GM21825 (cell line): Measurements from ENCODE around the gene BTBD7.
"Not testable (repeated sequence)": the region's sequence is repeated elsewhere in the genome, so short reads cannot be mapped to it uniquely, and the experiment has no call there.

Source experiments
- ATAC-seq: cut with Tn5 transposase; IDR thresholded peaks from one replicate; pipeline ENCODE4 v1.9.1; 2021; ENCODE audit warnings: mild to moderate bottlenecking, moderate library complexity; ENCODE audit not compliant: unreplicated experiment

Gene BTBD7

GRCh38 chr14:93332853-93333630 lies at the start of gene BTBD7:
Gene BTBD7 (minus strand): TSS chr14:93333036. CDS start chr14:93296051, 36,985 bp downstream.
- peak; percentile 75 for ATAC-seq

GRCh38 chr14:93381644-93382043 lies 48.8 kb upstream of the BTBD7 start:
- no peak for ATAC-seq

GRCh38 chr14:93379831-93380230 lies 47.0 kb upstream of the BTBD7 start:
- no peak for ATAC-seq

GRCh38 chr14:93375673-93376156 lies 42.9 kb upstream of the BTBD7 start:
- peak; percentile 93 for ATAC-seq

- ATAC-seq = peak; percentile 88
Observed at GRCh38 chr14:93369713-93370266, 37.0 kb upstream of the BTBD7 start.

- ATAC-seq = no peak
Observed at GRCh38 chr14:93368996-93369712, 36.3 kb upstream of the BTBD7 start.

- not testable (repeated sequence) for ATAC-seq
Observed at GRCh38 chr14:93354873-93355272, 22.0 kb upstream of the BTBD7 start.

- ATAC-seq = no peak
Observed at GRCh38 chr14:93348292-93348691, 15.5 kb upstream of the BTBD7 start.

- ATAC-seq = no peak
Observed at GRCh38 chr14:93347850-93348249, 15.0 kb upstream of the BTBD7 start.

GRCh38 chr14:93346926-93347721 lies 14.3 kb upstream of the BTBD7 start, which contains the start of gene COX8C:
Gene COX8C (plus strand): TSS chr14:93347182. CDS start chr14:93347269, 87 bp downstream.
- no peak for ATAC-seq

GRCh38 chr14:93343797-93344196 lies 11.0 kb upstream of the BTBD7 start:
- no peak for ATAC-seq

GRCh38 chr14:93343266-93343665 lies 10.4 kb upstream of the BTBD7 start:
- ATAC-seq = no peak

- no peak for ATAC-seq
Observed at GRCh38 chr14:93337884-93338283, 5.0 kb upstream of the BTBD7 start.

- ATAC-seq = no peak
Observed at GRCh38 chr14:93337143-93337753, 4.4 kb upstream of the BTBD7 start.

- no peak for ATAC-seq
Observed at GRCh38 chr14:93333631-93334103, 831 bp upstream of the BTBD7 start.

- ATAC-seq = peak; percentile 51
Observed at GRCh38 chr14:93332397-93332852, 411 bp downstream of the BTBD7 start.

GRCh38 chr14:93331728-93332396 lies 974 bp downstream of the BTBD7 start:
- ATAC-seq = no peak

- no peak for ATAC-seq
Observed at GRCh38 chr14:93331002-93331727, 1.7 kb downstream of the BTBD7 start.

GRCh38 chr14:93330609-93331000 lies 2.2 kb downstream of the BTBD7 start:
- ATAC-seq = no peak
